AG04450 (cell line): ENCODE results near the gene FGL2. TPM values are rescaled to one million over a fixed set of nuclear protein-coding genes. Genes with fewer than 3 reads are reported as not detected.
"Not testable (repeated sequence)": the region's sequence is repeated elsewhere in the genome, so short reads cannot be mapped to it uniquely, and the experiment has no call there.

Experiments used
- CTCF ChIA-PET: fragments of 300-600, 350-600 bp; formaldehyde crosslinking; extraction: SDS; loops from one replicate; lab custom pipeline; 2022; ENCODE audit warnings: antibody characterized with exemption, inconsistent platforms; lab: Charles Lee
- POLR2A ChIA-PET: fragments of 350-600 bp; formaldehyde crosslinking; extraction: SDS; loops from one replicate; lab custom pipeline; 2021; ENCODE audit warnings: antibody characterized with exemption, inconsistent platforms; lab: Yijun Ruan, JAX
- DNase-seq: peaks from one replicate; pipeline ENCODE4 v3.0.0-alpha.2; 2011; ENCODE audit warnings: low read depth, low spot score
- H3K27ac ChIP-seq: one replicate; pipeline ENCODE4 v1.5.1; 2012; ENCODE audit warnings: low read depth, low read length, control low read depth
- H3K27me3 ChIP-seq: one replicate; pipeline ENCODE4 v1.6.0; 2012; ENCODE audit warnings: low read length; ENCODE audit not compliant: control insufficient read depth, insufficient read depth
- H3K4me3 ChIP-seq: 2 replicates; pipeline ENCODE4 v1.5.1; 2011; ENCODE audit warnings: mild to moderate bottlenecking, low read depth, low read length, control low read depth
- H3K9me3 ChIP-seq: 2 replicates; pipeline ENCODE4 v1.5.1; 2012; ENCODE audit warnings: low read length; ENCODE audit not compliant: control insufficient read depth, insufficient read depth
- polyA plus RNA-seq: library from polyadenylated mRNA; depleted of rRNA; stranded (reverse); fragments of >200 nt; gene quantifications from 2 replicates; pipeline ENCODE4 v1.2.3, GENCODE V29; 2011; rRNA removed
- TF ChIP-seq, protein P1 (sequence below): IDR thresholded peaks from 2 replicates; pipeline ENCODE4 v1.5.1; 2011; ENCODE audit warnings: low read depth, low read length, control low read depth, inconsistent platforms

FGL2 gene
- polyA plus RNA-seq, 1 experiment = 28.8 TPM

DNA sequence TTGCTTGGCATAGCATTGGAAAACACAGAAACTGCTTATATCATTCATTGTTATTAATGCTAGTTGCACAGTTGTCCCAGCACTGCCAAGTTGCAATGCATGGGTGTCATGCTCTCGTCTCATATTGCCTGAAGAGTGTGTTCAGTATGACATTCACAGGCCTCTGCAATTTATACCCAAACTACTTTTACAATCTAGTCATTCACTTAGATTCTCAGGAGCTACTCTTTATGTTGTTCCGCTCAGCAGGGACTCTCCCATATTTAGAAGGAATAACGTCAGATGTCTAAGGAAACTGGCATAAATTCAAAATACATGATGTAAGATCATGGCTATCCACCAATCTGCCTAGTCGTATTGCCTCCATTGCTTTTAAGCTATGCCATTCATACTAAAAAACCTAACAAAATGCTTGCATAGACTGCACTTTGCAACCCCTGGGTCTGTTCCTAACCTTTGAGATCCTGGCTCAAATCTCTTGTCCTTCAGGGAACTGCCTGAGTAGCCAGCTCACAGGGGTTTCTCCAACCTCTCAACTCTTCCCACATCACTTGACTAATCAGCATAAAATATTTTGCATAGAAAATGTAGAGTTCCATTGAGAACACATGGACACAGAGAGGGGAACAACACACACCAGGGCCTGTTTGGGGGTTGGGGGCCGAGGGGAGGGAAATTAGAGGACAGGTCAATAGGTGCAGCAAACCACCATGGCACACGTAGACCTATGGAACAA, 27.0 kb downstream of the FGL2 start:
- POLR2A ChIA-PET, H3K27ac ChIP-seq, H3K4me3 ChIP-seq, DNase-seq, CTCF ChIA-PET, H3K9me3 ChIP-seq, H3K27me3 ChIP-seq: not testable (repeated sequence)

GRCh38 chr7:77171073-77171472, 28.5 kb downstream of the FGL2 start:
- DNase-seq, CTCF ChIA-PET, POLR2A ChIA-PET, H3K9me3 ChIP-seq, H3K4me3 ChIP-seq, H3K27me3 ChIP-seq, H3K27ac ChIP-seq: not testable (repeated sequence)

DNA sequence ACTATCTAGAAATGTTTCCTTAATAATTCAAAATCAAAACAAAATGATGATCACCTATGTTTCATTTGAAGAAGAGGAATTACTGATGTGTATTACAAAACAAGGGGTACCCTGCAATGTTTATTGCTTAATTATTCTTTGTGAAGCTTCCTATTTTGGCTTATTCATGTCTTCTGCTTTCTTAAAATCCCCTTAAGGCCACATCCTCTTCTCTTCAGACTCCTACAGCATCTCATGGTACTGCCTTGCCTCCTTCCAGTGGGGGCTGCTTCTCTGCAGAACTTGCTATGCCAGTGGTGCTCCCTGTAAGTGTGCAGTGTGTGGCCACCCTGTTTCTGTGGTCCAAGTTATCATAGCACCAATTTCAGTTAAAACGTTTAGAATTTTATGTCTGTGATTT, 42.2 kb downstream of the FGL2 start:
- CTCF ChIA-PET = no interaction called here
- Histone ChIP-seq H3K4me3 (no peak overlapping the region), H3K27me3 (no peaks in the 10 kb centered on the region), H3K27ac (peak overlapping the region; percentile 47), H3K9me3 (no peaks in the 10 kb centered on the region)
- POLR2A ChIA-PET = no interaction called here
- no peak for DNase-seq
- TF ChIP-seq, protein P1, sequence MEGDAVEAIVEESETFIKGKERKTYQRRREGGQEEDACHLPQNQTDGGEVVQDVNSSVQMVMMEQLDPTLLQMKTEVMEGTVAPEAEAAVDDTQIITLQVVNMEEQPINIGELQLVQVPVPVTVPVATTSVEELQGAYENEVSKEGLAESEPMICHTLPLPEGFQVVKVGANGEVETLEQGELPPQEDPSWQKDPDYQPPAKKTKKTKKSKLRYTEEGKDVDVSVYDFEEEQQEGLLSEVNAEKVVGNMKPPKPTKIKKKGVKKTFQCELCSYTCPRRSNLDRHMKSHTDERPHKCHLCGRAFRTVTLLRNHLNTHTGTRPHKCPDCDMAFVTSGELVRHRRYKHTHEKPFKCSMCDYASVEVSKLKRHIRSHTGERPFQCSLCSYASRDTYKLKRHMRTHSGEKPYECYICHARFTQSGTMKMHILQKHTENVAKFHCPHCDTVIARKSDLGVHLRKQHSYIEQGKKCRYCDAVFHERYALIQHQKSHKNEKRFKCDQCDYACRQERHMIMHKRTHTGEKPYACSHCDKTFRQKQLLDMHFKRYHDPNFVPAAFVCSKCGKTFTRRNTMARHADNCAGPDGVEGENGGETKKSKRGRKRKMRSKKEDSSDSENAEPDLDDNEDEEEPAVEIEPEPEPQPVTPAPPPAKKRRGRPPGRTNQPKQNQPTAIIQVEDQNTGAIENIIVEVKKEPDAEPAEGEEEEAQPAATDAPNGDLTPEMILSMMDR = no peak

GRCh38 chr7:77157034-77157433, 42.6 kb downstream of the FGL2 start:
- POLR2A ChIA-PET, H3K27ac ChIP-seq, CTCF ChIA-PET: not testable (repeated sequence)

GRCh38 chr7:77155601-77156377, 43.8 kb downstream of the FGL2 start:
- H3K9me3 ChIP-seq, POLR2A ChIA-PET, CTCF ChIA-PET, H3K27me3 ChIP-seq, H3K27ac ChIP-seq, H3K4me3 ChIP-seq: not testable (repeated sequence)
- peak; percentile 23 for DNase-seq

More at GRCh38 chr7:77157034-77157433, 42.6 kb downstream of the FGL2 start:
- DNase-seq, H3K4me3 ChIP-seq, H3K27me3 ChIP-seq, H3K9me3 ChIP-seq: not testable (repeated sequence)

DNA sequence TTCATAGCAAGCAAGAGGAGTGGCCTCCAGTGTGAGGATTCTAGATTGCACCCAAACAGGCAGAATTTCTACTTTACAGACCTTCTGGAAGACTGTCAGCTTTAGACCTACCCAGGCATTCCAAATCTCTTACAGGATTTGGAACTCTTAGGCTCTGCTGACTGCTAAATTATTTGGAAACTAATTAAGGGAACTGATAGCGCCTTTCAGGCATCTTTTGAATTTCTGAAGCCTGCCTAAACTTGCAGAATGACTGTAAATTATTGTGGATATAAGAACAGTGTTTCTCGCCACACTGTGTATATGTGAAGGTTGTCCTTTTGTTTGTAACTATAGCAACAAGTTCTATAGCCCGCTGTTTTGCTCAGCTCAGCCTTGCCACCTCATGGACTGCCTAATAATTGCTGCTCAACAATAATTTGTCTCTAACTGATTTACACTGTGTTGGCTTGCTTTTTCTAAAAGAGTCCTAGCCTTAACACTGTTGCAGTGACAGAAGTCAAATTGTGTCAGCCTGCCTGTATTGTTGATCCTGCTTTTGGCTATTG, 44.6 kb downstream of the FGL2 start:
- H3K9me3 ChIP-seq, POLR2A ChIA-PET, DNase-seq, H3K27ac ChIP-seq, H3K4me3 ChIP-seq, CTCF ChIA-PET, H3K27me3 ChIP-seq: not testable (repeated sequence)

DNA sequence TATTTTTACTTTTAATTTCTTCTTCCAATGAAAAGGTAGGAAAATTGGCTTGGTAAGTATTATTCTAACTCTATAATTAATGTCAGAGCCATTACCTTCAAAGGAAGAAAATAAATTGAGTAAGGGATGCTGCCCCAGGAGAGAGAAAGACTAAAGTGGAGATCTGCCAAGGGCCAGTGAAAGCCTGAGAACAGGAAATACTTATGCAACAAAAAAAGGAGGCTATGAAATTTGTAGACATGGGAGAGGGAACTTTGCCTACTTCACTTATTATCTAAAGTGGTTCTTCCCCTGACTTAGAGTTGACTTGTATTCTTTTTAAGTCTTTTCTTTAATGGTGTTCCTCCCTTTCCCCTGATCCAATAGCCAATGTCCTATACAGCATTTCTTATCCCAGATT, 47.4 kb downstream of the FGL2 start:
- DNase-seq, POLR2A ChIA-PET: not testable (repeated sequence)

More for the DNA sequence above, 47.4 kb downstream of the FGL2 start:
- H3K9me3 ChIP-seq, H3K4me3 ChIP-seq, CTCF ChIA-PET, H3K27me3 ChIP-seq, H3K27ac ChIP-seq: not testable (repeated sequence)

Other genes starting within 250 kb of the FGL2 start
- not detected in 2 replicates for gene SPDYE17, start 167.5 kb downstream of the FGL2 start, polyA plus RNA-seq
- 0.11 TPM in 1 of 2 replicates, not detected in the other for gene SPDYE18, start 137.3 kb downstream of the FGL2 start, polyA plus RNA-seq
- 8.8 and 9.0 TPM in 2 replicates for gene CCDC146, start 77.2 kb downstream of the FGL2 start, polyA plus RNA-seq
- gene GSAP, start 216.5 kb upstream of the FGL2 start, polyA plus RNA-seq = 7.5 and 8.9 TPM in 2 replicates